Tibial nerve (tissue), 4 donors: Measurements from ENCODE around the gene YPEL2.

Source experiments
- CTCF ChIP-seq, 5 experiments: fragments of 200-600 bp in 3 of 5; fragments of 450-650 bp in 2 of 5; sonication (generic) in 3 of 5; IDR thresholded peaks; one replicate each; pipeline ENCODE4 v1.5.1; 2016 to 2019; ENCODE audit warnings: antibody characterized with exemption in 5 of 5, mild to moderate bottlenecking in 3 of 5, moderate library complexity in 2 of 5
- EP300 ChIP-seq, 2 donors: sonication (generic); formaldehyde crosslinking; IDR thresholded peaks; one replicate each; pipeline ENCODE4 v1.6.1; 2017; ENCODE audit warnings: antibody characterized with exemption in 2 of 2, mild to moderate bottlenecking in 1 of 2
- POLR2A ChIP-seq, 2 donors: fragments of 450-650 bp; IDR thresholded peaks; one replicate each; pipeline ENCODE4 v1.6.1; 2017; ENCODE audit warnings: antibody characterized with exemption in 2 of 2, mild to moderate bottlenecking in 2 of 2, moderate library complexity in 2 of 2

GRCh38 chr17:59409336-59410048, 78.0 kb downstream of the YPEL2 start:
- TF ChIP-seq CTCF (IDR thresholded peaks at IDR 0.05) (no peak), POLR2A (IDR thresholded peaks at IDR 0.05) (no peak), EP300 (IDR thresholded peaks at IDR 0.05) (no peak)
